KMS-11 (cell line): ENCODE data around the gene FRMD1.

Source experiments
- H2AFZ ChIP-seq: fragments of 200-600 bp; sonication (generic); 2 replicates; pipeline ENCODE4 v1.6.1; 2016; ENCODE audit warnings: antibody characterized with exemption, mixed run types, low read depth
- H3K27ac ChIP-seq: fragments of 200-600 bp; sonication (generic); 2 replicates; pipeline ENCODE4 v1.6.1; 2016; ENCODE audit warnings: mild to moderate bottlenecking, mixed run types
- H3K27me3 ChIP-seq: fragments of 200-600 bp; sonication (generic); 2 replicates; pipeline ENCODE4 v1.6.1; 2017; ENCODE audit warnings: mild to moderate bottlenecking, low read depth, mixed run types, moderate library complexity; ENCODE audit not compliant: insufficient read depth
- H3K36me3 ChIP-seq: fragments of 200-600 bp; sonication (generic); 2 replicates; pipeline ENCODE4 v1.6.1; 2017; ENCODE audit warnings: mild to moderate bottlenecking, mixed run types; ENCODE audit not compliant: insufficient read depth
- H3K4me1 ChIP-seq: fragments of 200-600 bp; sonication (generic); 2 replicates; pipeline ENCODE4 v1.6.1; 2016; ENCODE audit warnings: mild to moderate bottlenecking, low read depth, mixed run types; ENCODE audit not compliant: poor library complexity, severe bottlenecking
- H3K4me2 ChIP-seq: fragments of 200-600 bp; sonication (generic); 2 replicates; pipeline ENCODE4 v1.7.0; 2016; ENCODE audit warnings: mild to moderate bottlenecking, mixed run types
- H3K4me3 ChIP-seq: fragments of 200-600 bp; sonication (generic); IDR thresholded peaks from 2 replicates; pipeline ENCODE4 v1.6.1; 2017; ENCODE audit warnings: low read depth, low read length, mixed read lengths; ENCODE audit not compliant: insufficient read depth
- H3K79me2 ChIP-seq: fragments of 200-600 bp; sonication (generic); 2 replicates; pipeline ENCODE4 v1.6.1; 2016; ENCODE audit warnings: low read depth, mixed run types; ENCODE audit not compliant: insufficient read depth
- H3K9ac ChIP-seq: fragments of 200-600 bp; sonication (generic); 2 replicates; pipeline ENCODE4 v1.6.1; 2016; ENCODE audit warnings: mild to moderate bottlenecking, mixed run types
- H4K20me1 ChIP-seq: fragments of 200-600 bp; sonication (generic); 2 replicates; pipeline ENCODE4 v1.6.1; 2016; ENCODE audit warnings: mild to moderate bottlenecking, mixed run types; ENCODE audit not compliant: insufficient read depth
- TF ChIP-seq, protein P1 (sequence below): fragments of 200-600 bp; sonication (generic); conservative IDR thresholded peaks from 2 replicates; pipeline ENCODE4 v1.6.1; 2017; ENCODE audit warnings: low read depth, mild to moderate bottlenecking, antibody characterized with exemption, low read length, moderate library complexity, mixed read lengths

FRMD1 gene

DNA sequence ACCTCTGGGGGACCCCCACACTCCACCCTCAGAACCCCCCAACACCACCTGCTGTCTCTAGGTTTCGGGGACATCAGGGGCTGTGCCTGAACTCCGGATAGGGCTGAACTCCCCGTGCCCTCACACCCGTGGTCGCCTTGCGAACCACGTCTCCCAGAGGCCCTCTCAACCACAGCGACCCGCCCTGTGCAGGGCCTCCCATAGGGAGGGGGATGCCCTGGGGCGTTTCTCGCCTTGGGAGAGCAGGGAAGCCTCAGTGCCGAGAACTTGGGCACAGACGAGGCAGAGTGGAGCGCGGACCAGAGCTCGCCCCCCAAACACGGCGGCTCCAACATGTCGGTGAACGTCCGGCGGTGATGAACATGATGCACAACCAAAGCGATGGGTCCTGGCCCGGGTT lies 6.8 kb downstream of the FRMD1 start:
- no peaks in the 10 kb centered on the region for H3K36me3 ChIP-seq
- H3K9ac ChIP-seq: no peak overlapping the region
- no peaks in the 10 kb centered on the region for H4K20me1 ChIP-seq
- H2AFZ ChIP-seq: no peak overlapping the region
- H3K4me2 ChIP-seq: no peak overlapping the region
- no peak overlapping the region for H3K4me3 ChIP-seq
- H3K27ac ChIP-seq: no peak overlapping the region
- peaks cover 3% of the 10 kb centered on the region; the same call in 1 of the 2 replicates for H3K27me3 ChIP-seq
- TF ChIP-seq, protein P1, sequence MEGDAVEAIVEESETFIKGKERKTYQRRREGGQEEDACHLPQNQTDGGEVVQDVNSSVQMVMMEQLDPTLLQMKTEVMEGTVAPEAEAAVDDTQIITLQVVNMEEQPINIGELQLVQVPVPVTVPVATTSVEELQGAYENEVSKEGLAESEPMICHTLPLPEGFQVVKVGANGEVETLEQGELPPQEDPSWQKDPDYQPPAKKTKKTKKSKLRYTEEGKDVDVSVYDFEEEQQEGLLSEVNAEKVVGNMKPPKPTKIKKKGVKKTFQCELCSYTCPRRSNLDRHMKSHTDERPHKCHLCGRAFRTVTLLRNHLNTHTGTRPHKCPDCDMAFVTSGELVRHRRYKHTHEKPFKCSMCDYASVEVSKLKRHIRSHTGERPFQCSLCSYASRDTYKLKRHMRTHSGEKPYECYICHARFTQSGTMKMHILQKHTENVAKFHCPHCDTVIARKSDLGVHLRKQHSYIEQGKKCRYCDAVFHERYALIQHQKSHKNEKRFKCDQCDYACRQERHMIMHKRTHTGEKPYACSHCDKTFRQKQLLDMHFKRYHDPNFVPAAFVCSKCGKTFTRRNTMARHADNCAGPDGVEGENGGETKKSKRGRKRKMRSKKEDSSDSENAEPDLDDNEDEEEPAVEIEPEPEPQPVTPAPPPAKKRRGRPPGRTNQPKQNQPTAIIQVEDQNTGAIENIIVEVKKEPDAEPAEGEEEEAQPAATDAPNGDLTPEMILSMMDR: no peak
- no peaks in the 10 kb centered on the region for H3K79me2 ChIP-seq
- no peaks in the 10 kb centered on the region for H3K4me1 ChIP-seq

DNA sequence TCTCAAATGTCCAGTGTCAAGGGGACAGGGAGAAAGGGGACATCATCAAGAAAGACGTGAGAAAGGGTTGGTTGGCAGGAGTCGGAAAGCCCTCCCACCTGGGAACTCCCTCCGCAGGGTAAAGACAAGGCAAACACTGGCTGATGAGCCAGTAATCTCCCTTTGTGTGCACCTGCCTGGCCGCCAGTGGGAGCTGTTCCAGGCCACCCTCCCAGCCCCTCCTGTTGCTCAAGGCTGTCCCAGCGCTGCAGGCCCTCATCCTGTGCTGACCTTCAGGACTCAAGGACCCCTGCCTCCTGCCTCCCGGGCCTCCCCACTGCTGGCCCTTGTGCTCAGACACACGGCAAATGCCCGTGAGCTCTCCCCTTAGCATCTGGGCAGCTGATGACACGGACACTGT lies 7.4 kb downstream of the FRMD1 start:
- Histone ChIP-seq H3K27me3 (peaks cover 3% of the 10 kb centered on the region; the same call in 1 of the 2 replicates), H3K9ac (no peak overlapping the region), H3K4me1 (no peaks in the 10 kb centered on the region), H3K4me3 (no peak overlapping the region), H3K79me2 (no peaks in the 10 kb centered on the region), H4K20me1 (no peaks in the 10 kb centered on the region), H3K4me2 (no peak overlapping the region), H3K27ac (no peak overlapping the region), H3K36me3 (no peaks in the 10 kb centered on the region), H2AFZ (no peak overlapping the region)
- TF ChIP-seq, protein P1: no peak

DNA sequence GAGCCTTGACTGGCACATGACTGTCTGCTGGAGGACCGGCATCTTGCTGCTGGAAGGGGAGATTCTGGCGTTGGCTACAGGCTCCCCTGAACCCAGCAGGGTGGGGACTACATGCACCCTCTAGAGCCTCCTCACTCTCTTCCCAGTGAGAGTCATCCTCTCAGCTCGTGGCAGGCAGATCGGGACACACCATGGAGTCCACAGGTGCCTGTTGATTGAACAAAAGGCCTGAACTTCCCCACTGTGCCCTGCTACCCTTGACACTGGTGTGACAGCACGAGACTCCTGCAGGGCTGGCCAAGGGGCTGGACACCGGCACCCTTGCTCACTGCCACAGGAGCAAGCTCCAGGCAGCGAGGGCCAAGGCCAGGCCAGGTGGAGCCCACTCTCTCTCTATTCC lies 8.2 kb downstream of the FRMD1 start:
- Histone ChIP-seq H3K27ac (no peak overlapping the region), H3K9ac (no peak overlapping the region), H3K4me3 (no peak overlapping the region), H3K4me2 (no peak overlapping the region), H2AFZ (no peak overlapping the region), H4K20me1 (no peaks in the 10 kb centered on the region), H3K4me1 (no peaks in the 10 kb centered on the region), H3K36me3 (no peaks in the 10 kb centered on the region), H3K27me3 (peaks cover 3% of the 10 kb centered on the region; the same call in 1 of the 2 replicates), H3K79me2 (no peaks in the 10 kb centered on the region)
- TF ChIP-seq, protein P1: no peak

- Histone ChIP-seq H3K36me3 (no peaks in the 10 kb centered on the region), H3K79me2 (no peaks in the 10 kb centered on the region), H3K27ac (no peak overlapping the region), H3K4me3 (no peak overlapping the region), H3K4me2 (no peak overlapping the region), H3K4me1 (no peaks in the 10 kb centered on the region), H4K20me1 (no peaks in the 10 kb centered on the region), H3K27me3 (0 out of 2 replicates have a peak, but pooled peaks cover 3% of the 10 kb centered on the region), H2AFZ (no peak overlapping the region), H3K9ac (no peak overlapping the region)
- TF ChIP-seq, protein P1: no peak
Measured at GRCh38 chr6:168067081-168067759, 11.8 kb downstream of the FRMD1 start.
